K562 (cell line): Measurements from ENCODE around the gene ARL3. TPM values are rescaled to one million over a fixed set of nuclear protein-coding genes. Genes with fewer than 3 reads are reported as not detected.

ENCODE experiments used
- ADNP ChIP-seq: fragments of 200-800 bp; sonication (Bioruptor generic); IDR thresholded peaks from 2 replicates; pipeline ENCODE4 v1.6.1; 2016; ENCODE audit warnings: missing genetic modification characterization, missing compliant biosample characterization
- CHCHD3 ChIP-seq: fragments of 250-450 bp; sonication (Bioruptor Pico); IDR thresholded peaks from 2 replicates; pipeline ENCODE4 v2.1.2; 2022; ENCODE audit warnings: mild to moderate bottlenecking
- CHD2 ChIP-seq: IDR thresholded peaks from 2 replicates; pipeline ENCODE4 v1.6.1; 2011; ENCODE audit warnings: low read depth, low read length
- DNMT1 ChIP-seq: fragments of 450-650 bp; IDR thresholded peaks from 2 replicates; pipeline ENCODE4 v1.6.1; 2016; ENCODE audit warnings: antibody characterized with exemption, mild to moderate bottlenecking
- EHMT2 ChIP-seq: fragments of 450-650 bp; IDR thresholded peaks from 2 replicates; pipeline ENCODE4 v1.6.1; 2018; ENCODE audit warnings: antibody characterized with exemption
- GABPA ChIP-seq: fragments of 200-800 bp; sonication (Bioruptor generic); conservative IDR thresholded peaks from 2 replicates; pipeline ENCODE4 v1.6.1; 2016; ENCODE audit warnings: low read depth, missing genetic modification characterization, missing compliant biosample characterization
- HDAC1 ChIP-seq, 2 experiments: fragments of 450-650 bp; IDR thresholded peaks; 2 replicates each; pipeline ENCODE4 v1.6.1; 2016 to 2017; ENCODE audit warnings: inconsistent platforms in 1 of 2, mild to moderate bottlenecking in 1 of 2, moderate library complexity in 1 of 2
- HNRNPH1 ChIP-seq: fragments of 200-400 bp; formaldehyde crosslinking; optimal IDR thresholded peaks from 2 replicates; pipeline ENCODE3; 2017; ENCODE audit warnings: low read depth, mild to moderate bottlenecking, low read length, moderate library complexity
- IRF9 ChIP-seq: fragments of 450-650 bp; IDR thresholded peaks from 2 replicates; pipeline ENCODE4 v1.6.1; 2016; ENCODE audit warnings: missing biosample characterization, missing genetic modification characterization
- KDM4B ChIP-seq, 2 experiments: fragments of 450-650 bp in 1 of 2; sonication (generic) in 1 of 2; IDR thresholded peaks; 2 replicates each; pipeline ENCODE4 v1.6.1; 2016 to 2017; ENCODE audit warnings: borderline replicate concordance in 2 of 2, antibody characterized with exemption in 1 of 2, low read depth in 1 of 2, mild to moderate bottlenecking in 1 of 2
- NR3C1 ChIP-seq: sonication (generic); formaldehyde crosslinking; IDR thresholded peaks from 2 replicates; pipeline ENCODE4 v1.8.1; 2022; ENCODE audit warnings: missing genetic modification reagents
- RBFOX2 ChIP-seq: fragments of 200-400 bp; formaldehyde crosslinking; IDR thresholded peaks from 2 replicates; pipeline ENCODE4 v1.6.1; 2017; ENCODE audit warnings: low read depth, mild to moderate bottlenecking, low read length, moderate library complexity
- SAFB ChIP-seq: fragments of 200-400 bp; formaldehyde crosslinking; IDR thresholded peaks from 2 replicates; pipeline ENCODE4 v1.6.1; 2017; ENCODE audit warnings: low read depth, low read length, borderline replicate concordance
- YBX1 ChIP-seq: fragments of 450-650 bp; IDR thresholded peaks from 2 replicates; pipeline ENCODE4 v1.7.1; 2016; ENCODE audit warnings: mild to moderate bottlenecking
- ZNF12 ChIP-seq: sonication (generic); formaldehyde crosslinking; IDR thresholded peaks from 2 replicates; pipeline ENCODE4 v1.4.0; 2020; ENCODE audit warnings: mild to moderate bottlenecking, missing genetic modification reagents
- ZNF263 ChIP-seq: sonication (generic); formaldehyde crosslinking; IDR thresholded peaks from 2 replicates; pipeline ENCODE4 v1.8.0; 2022; ENCODE audit warnings: mild to moderate bottlenecking, missing genetic modification reagents, borderline replicate concordance
- ZNF280A ChIP-seq: fragments of 450-650 bp; IDR thresholded peaks from 2 replicates; pipeline ENCODE4 v1.6.1; 2018; ENCODE audit warnings: mild to moderate bottlenecking, low read depth; ENCODE audit not compliant: partially characterized antibody
- ZNF583 ChIP-seq: fragments of 250-450 bp; sonication (Bioruptor Pico); IDR thresholded peaks from 2 replicates; pipeline ENCODE4 v1.4.0; 2020
- ZNF584 ChIP-seq: fragments of 200-800 bp; sonication (Bioruptor generic); IDR thresholded peaks from 2 replicates; pipeline ENCODE4 v1.6.1; 2016; ENCODE audit warnings: low read depth, mild to moderate bottlenecking, missing genetic modification characterization, missing compliant biosample characterization
- ZNF830 ChIP-seq: fragments of 250-450 bp; sonication (Bioruptor Pico); IDR thresholded peaks from 2 replicates; pipeline ENCODE4 v1.5.0; 2021; ENCODE audit warnings: mild to moderate bottlenecking
- polyA plus RNA-seq, 8 experiments: library from polyadenylated mRNA; depleted of rRNA in 4 of 8; stranded (reverse) in 5 of 8; unstranded in 3 of 8; fragments of >200 nt; fragmentation: Nextera tagmentation in 2 of 8; fragmentation: Illumina TruSeq in 1 of 8; extraction: Ambion mirVana in 2 of 8; extraction: Trizol in 1 of 8; gene quantifications; 2 replicates each; pipeline versions ENCODE4 v1.2.1 to v1.2.3, GENCODE V29; 2011 to 2014; ENCODE audit warnings: inconsistent platforms in 1 of 8, missing spikeins in 1 of 8
- total RNA-seq, 7 experiments: library from RNA; depleted of rRNA in 6 of 7; stranded (reverse); fragments of >200 nt in 6 of 7; fragmentation: Illumina TruSeq in 2 of 7; extraction: Trizol in 2 of 7; gene quantifications; 2 replicates each; pipeline versions ENCODE4 v1.2.1 to v1.2.3, GENCODE V29; 2011 to 2021; ENCODE audit warnings: low replicate concordance in 1 of 7

The ARL3 gene
- total and polyA plus RNA-seq, 9 of the 15 experiments (the other 6 are each of a cell fraction or from before 2014, with no cell fraction given), result 2.9 to 8.9 (median 4.8) TPM

GRCh38 chr10:102735065-102735562 is 20.9 kb upstream of the ARL3 start (continued):
- no peak for TF ChIP-seq SAFB
- no peak for TF ChIP-seq ZNF584
- TF ChIP-seq YBX1, result 0 out of 2 replicates have a peak, but pooled peaks have one; percentile 38
- TF ChIP-seq EHMT2, result peak; percentile 45; the same call in 1 of the 2 replicates
- no peak for TF ChIP-seq KDM4B (IDR thresholded peaks at IDR 0.05; ENCODE audit: borderline replicate concordance in 2 of 2, low read depth in 1 of 2)
- TF ChIP-seq ZNF583 (CRISPR knock-in tag), result no peak
- TF ChIP-seq GABPA (tag), result no peak
- no peak for TF ChIP-seq ZNF12 (CRISPR knock-in tag)
- no peak for TF ChIP-seq ZNF830 (CRISPR knock-in tag)
- no peak for TF ChIP-seq CHD2
- no peak for TF ChIP-seq CHCHD3 (CRISPR knock-in tag)
- no peak for TF ChIP-seq HNRNPH1
- no peak for TF ChIP-seq ZNF280A
- no peak for TF ChIP-seq ADNP
- TF ChIP-seq DNMT1, result no peak
- TF ChIP-seq NR3C1 (CRISPR knock-in tag), result no peak
- TF ChIP-seq IRF9, result no peak
- TF ChIP-seq ZNF263 (CRISPR knock-in tag), result peak; percentile 97
- TF ChIP-seq HDAC1 (IDR thresholded peaks at IDR 0.05), result peak in 1 of 2 experiments; percentile 63; a peak in 2 of 4 replicates
- no peak for TF ChIP-seq RBFOX2
